Trophoblast cell (in vitro differentiated cells and primary cell): ENCODE data around the gene HOXD10.

ENCODE experiments used
- DNase-seq, 2 donors: peaks; one replicate each; pipeline ENCODE4 v3.0.0-alpha.2; 2016
- H2AFZ ChIP-seq: 2 replicates; pipeline ENCODE4 v1.6.1; 2013; ENCODE audit warnings: low read length, moderate library complexity, mild to moderate bottlenecking; ENCODE audit not compliant: insufficient read depth, poor library complexity
- H2AK5ac ChIP-seq: 2 replicates; pipeline ENCODE4 v1.6.1; 2013; ENCODE audit warnings: mild to moderate bottlenecking, low read length
- H2BK120ac ChIP-seq: 2 replicates; pipeline ENCODE4 v1.6.1; 2013; ENCODE audit warnings: low read length, mild to moderate bottlenecking, moderate library complexity; ENCODE audit not compliant: insufficient read depth, poor library complexity
- H2BK12ac ChIP-seq: 2 replicates; pipeline ENCODE4 v1.6.1; 2013; ENCODE audit warnings: mild to moderate bottlenecking, low read length, moderate library complexity
- H2BK5ac ChIP-seq: 2 replicates; pipeline ENCODE4 v1.6.1; 2013; ENCODE audit warnings: low read length, low read depth, moderate library complexity, mild to moderate bottlenecking; ENCODE audit not compliant: poor library complexity
- H3K14ac ChIP-seq: 2 replicates; pipeline ENCODE4 v1.6.1; 2013; ENCODE audit warnings: mild to moderate bottlenecking, low read length
- H3K18ac ChIP-seq: 2 replicates; pipeline ENCODE4 v1.6.1; 2013; ENCODE audit warnings: mild to moderate bottlenecking, low read length
- H3K23ac ChIP-seq: 2 replicates; pipeline ENCODE4 v1.6.1; 2013; ENCODE audit warnings: low read length
- H3K27ac ChIP-seq: 2 replicates; pipeline ENCODE4 v1.5.1; 2013; ENCODE audit warnings: low read depth, mild to moderate bottlenecking, inconsistent platforms, low read length, moderate library complexity
- H3K27me3 ChIP-seq: 2 replicates; pipeline ENCODE4 v1.6.1; 2013; ENCODE audit warnings: inconsistent platforms, mild to moderate bottlenecking, low read length, moderate library complexity; ENCODE audit not compliant: insufficient read depth
- H3K36me3 ChIP-seq, 2 experiments: 1 replicate in 1 of 2; 2 replicates in 1 of 2; pipeline ENCODE4 v1.6.1; 2013; ENCODE audit warnings: low read length in 2 of 2, mild to moderate bottlenecking in 2 of 2, moderate library complexity in 1 of 2; ENCODE audit not compliant: insufficient read depth in 2 of 2, control insufficient read depth in 1 of 2
- H3K4ac ChIP-seq: 2 replicates; pipeline ENCODE4 v1.6.1; 2013; ENCODE audit warnings: low read depth, mild to moderate bottlenecking, low read length, moderate library complexity
- H3K4me1 ChIP-seq, 2 experiments: 1 replicate in 1 of 2; 2 replicates in 1 of 2; pipeline ENCODE4 v1.6.1; 2013; ENCODE audit warnings: low read length in 2 of 2, mild to moderate bottlenecking in 2 of 2, moderate library complexity in 1 of 2; ENCODE audit not compliant: insufficient read depth in 2 of 2, control insufficient read depth in 1 of 2
- H3K4me2 ChIP-seq: 2 replicates; pipeline ENCODE4 v1.6.1; 2013; ENCODE audit warnings: inconsistent platforms, mild to moderate bottlenecking, low read length, moderate library complexity
- H3K4me3 ChIP-seq: 2 replicates; pipeline ENCODE4 v1.5.1; 2013; ENCODE audit warnings: mild to moderate bottlenecking, low read depth, low read length, inconsistent platforms
- H3K79me1 ChIP-seq: one replicate; pipeline ENCODE4 v1.6.1; 2013; ENCODE audit warnings: low read length
- H3K79me2 ChIP-seq: 2 replicates; pipeline ENCODE4 v1.6.1; 2013; ENCODE audit warnings: low read length, mild to moderate bottlenecking; ENCODE audit not compliant: control insufficient read depth, insufficient read depth, poor library complexity
- H3K9ac ChIP-seq: 2 replicates; pipeline ENCODE4 v1.6.1; 2013; ENCODE audit warnings: mild to moderate bottlenecking, low read length
- H3K9me3 ChIP-seq: 2 replicates; pipeline ENCODE4 v1.6.1; 2013; ENCODE audit warnings: low read depth, mild to moderate bottlenecking, control low read depth, inconsistent platforms, low read length; ENCODE audit not compliant: insufficient read depth
- H4K12ac ChIP-seq: 2 replicates; pipeline ENCODE4 v1.6.1; 2013; ENCODE audit warnings: low read depth, mild to moderate bottlenecking, low read length, moderate library complexity
- H4K8ac ChIP-seq: 2 replicates; pipeline ENCODE4 v1.6.1; 2013; ENCODE audit warnings: low read depth, mild to moderate bottlenecking, low read length, moderate library complexity
- H4K91ac ChIP-seq: one replicate; pipeline ENCODE4 v1.6.1; 2013; ENCODE audit warnings: low read depth, mild to moderate bottlenecking, low read length, moderate library complexity
- WGBS: extraction: QIAGEN DNeasy Blood & Tissue Kit; methylation state at CpG from one replicate; pipeline ENCODE4 v1.1.7; 2013; ENCODE audit warnings: missing lambda C conversion rate; ENCODE audit not compliant: insufficient read length, insufficient coverage; ENCODE audit errors: extremely low coverage; 5-methylcytosine and 5-hydroxymethylcytosine counted together

HOXD10 gene

DNA sequence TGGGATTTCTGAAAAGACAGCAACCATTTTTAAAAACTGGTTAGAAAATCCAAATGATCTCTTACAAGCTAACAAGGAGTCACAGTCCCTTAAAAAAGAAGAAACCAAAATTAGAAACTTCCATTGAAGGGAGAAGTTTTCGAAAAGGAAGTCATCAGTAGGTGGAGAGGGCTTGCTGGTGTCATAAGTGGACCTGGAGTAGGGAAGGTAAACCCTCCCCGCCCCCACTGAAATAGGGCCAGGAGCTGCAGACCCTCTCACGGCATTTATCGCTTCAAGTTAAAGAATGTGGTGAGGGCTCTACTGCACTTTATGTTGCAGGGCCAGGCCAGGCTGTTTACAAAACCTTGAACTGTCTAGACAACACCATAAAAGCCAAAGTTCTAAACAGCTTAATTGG, 6.6 kb upstream of the HOXD10 start:
- peaks cover 7% of the 10 kb centered on the region in 2 experiments for H3K4me1 ChIP-seq
- no peaks in the 10 kb centered on the region for H3K36me3 ChIP-seq
- no peaks in the 10 kb centered on the region for H3K79me2 ChIP-seq
- H3K23ac ChIP-seq = no peak overlapping the region
- H3K18ac ChIP-seq = no peak overlapping the region
- no peak overlapping the region for H4K91ac ChIP-seq
- H3K9me3 ChIP-seq = peaks cover 15% of the 10 kb centered on the region
- no peak overlapping the region for H4K12ac ChIP-seq
- no peak overlapping the region for H3K9ac ChIP-seq
- H3K27me3 ChIP-seq = peaks cover 81% of the 10 kb centered on the region
- no peak overlapping the region for H3K27ac ChIP-seq
- H4K8ac ChIP-seq = no peak overlapping the region
- DNase-seq = no peak
- H2BK120ac ChIP-seq = no peak overlapping the region
- no peak overlapping the region for H2BK5ac ChIP-seq
- H3K79me1 ChIP-seq = no peaks in the 10 kb centered on the region
- H2AFZ ChIP-seq = no peak overlapping the region
- H3K4me3 ChIP-seq = no peak overlapping the region
- no peak overlapping the region for H3K14ac ChIP-seq
- no peak overlapping the region for H2BK12ac ChIP-seq
- H3K4ac ChIP-seq = no peak overlapping the region
- H2AK5ac ChIP-seq = no peak overlapping the region
- WGBS = no CpG with 5 or more reads among the region's 4 CpGs
- no peak overlapping the region for H3K4me2 ChIP-seq

DNA sequence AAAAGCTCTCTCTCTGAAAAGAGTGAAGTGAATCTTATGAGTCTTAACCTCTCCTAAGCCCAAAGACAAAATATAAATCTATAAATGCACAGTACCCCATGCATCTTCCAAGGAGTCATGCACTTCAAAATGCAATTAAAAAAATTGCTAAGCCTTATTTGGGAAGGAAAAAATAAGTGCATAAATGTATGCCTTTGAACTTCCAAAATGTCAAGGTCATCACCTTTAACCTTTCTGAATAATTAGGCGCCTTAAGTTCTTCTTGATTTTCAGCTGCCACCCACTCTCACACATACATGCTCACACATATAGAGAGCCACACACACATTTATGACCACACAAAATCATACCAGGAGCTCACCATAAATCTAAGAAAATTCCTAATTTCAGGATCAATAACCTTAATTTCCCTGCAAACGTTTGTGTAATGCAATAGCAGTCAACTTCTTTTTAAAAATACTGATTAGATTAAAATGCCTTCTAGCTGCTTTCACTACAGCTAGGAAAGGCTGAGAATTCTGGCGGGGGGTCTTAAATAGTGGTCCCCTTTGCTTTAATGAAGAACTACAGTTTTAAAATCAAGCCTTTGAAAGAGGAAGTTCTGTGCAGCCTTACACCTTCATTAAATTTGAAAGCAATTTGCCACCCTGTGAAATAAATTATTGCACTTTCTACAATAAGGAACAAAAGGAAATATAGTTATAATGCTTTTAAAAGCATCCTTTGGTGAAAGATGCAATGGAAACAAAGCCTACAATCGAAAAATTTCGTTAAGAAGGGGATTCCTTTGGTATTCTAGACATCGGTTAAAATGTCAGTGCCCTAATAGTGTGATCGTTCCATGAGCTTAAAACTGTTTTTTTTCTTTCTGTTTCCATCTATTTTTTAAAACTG, 5.9 kb upstream of the HOXD10 start:
- Histone ChIP-seq H3K79me2 (no peaks in the 10 kb centered on the region), H3K4me3 (no peak overlapping the region), H4K12ac (no peak overlapping the region), H3K4ac (no peak overlapping the region), H3K9ac (no peak overlapping the region), H4K91ac (no peak overlapping the region), H2BK5ac (no peak overlapping the region), H2AK5ac (no peak overlapping the region), H2BK120ac (no peak overlapping the region), H2BK12ac (no peak overlapping the region), H3K4me2 (no peak overlapping the region), H3K23ac (no peak overlapping the region), H3K27me3 (peaks cover 77% of the 10 kb centered on the region), H3K4me1 (peaks cover 7% of the 10 kb centered on the region in 2 experiments), H3K27ac (no peak overlapping the region), H3K14ac (no peak overlapping the region), H3K79me1 (no peaks in the 10 kb centered on the region), H4K8ac (no peak overlapping the region), H3K18ac (no peak overlapping the region), H3K9me3 (peaks cover 13% of the 10 kb centered on the region), H2AFZ (no peak overlapping the region), H3K36me3 (no peaks in the 10 kb centered on the region)
- WGBS = no CpG with 5 or more reads among the region's 7 CpGs
- no peak for DNase-seq

DNA sequence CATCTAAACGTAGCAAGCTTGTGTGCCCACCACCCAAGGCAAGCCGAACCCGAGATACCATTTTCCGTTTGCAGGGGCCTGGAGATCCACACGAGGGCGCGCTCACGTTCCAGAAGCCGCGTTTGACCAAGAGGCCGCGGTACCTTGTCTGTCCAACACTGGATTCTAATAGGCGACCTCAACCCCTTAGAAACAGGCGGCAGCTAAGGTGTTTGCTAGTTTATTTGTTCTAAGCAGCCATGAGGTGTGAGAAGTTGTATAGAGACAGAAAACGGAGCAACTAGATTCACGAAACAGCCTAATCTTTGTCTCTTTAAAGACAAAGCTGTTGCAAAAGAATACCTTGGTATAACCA, 5.3 kb upstream of the HOXD10 start:
- H4K12ac ChIP-seq = no peak overlapping the region
- no peak overlapping the region for H2BK5ac ChIP-seq
- H3K9ac ChIP-seq = no peak overlapping the region
- no peak overlapping the region for H2AFZ ChIP-seq
- no peaks in the 10 kb centered on the region for H3K79me2 ChIP-seq
- WGBS = no CpG with 5 or more reads among the region's 16 CpGs
- H3K36me3 ChIP-seq = no peaks in the 10 kb centered on the region
- DNase-seq = peak; percentile 27 to 56
- H3K4me1 ChIP-seq = peaks cover 7% of the 10 kb centered on the region in 2 experiments
- H3K14ac ChIP-seq = no peak overlapping the region
- H3K79me1 ChIP-seq = no peaks in the 10 kb centered on the region
- H3K23ac ChIP-seq = no peak overlapping the region
- H3K9me3 ChIP-seq = peaks cover 16% of the 10 kb centered on the region
- H4K91ac ChIP-seq = no peak overlapping the region
- H4K8ac ChIP-seq = no peak overlapping the region
- H2AK5ac ChIP-seq = no peak overlapping the region
- H3K4me2 ChIP-seq = no peak overlapping the region
- no peak overlapping the region for H3K4me3 ChIP-seq
- no peak overlapping the region for H3K27ac ChIP-seq
- no peak overlapping the region for H2BK12ac ChIP-seq
- no peak overlapping the region for H3K4ac ChIP-seq
- H2BK120ac ChIP-seq = no peak overlapping the region
- H3K18ac ChIP-seq = no peak overlapping the region
- H3K27me3 ChIP-seq = peaks cover 77% of the 10 kb centered on the region

DNA sequence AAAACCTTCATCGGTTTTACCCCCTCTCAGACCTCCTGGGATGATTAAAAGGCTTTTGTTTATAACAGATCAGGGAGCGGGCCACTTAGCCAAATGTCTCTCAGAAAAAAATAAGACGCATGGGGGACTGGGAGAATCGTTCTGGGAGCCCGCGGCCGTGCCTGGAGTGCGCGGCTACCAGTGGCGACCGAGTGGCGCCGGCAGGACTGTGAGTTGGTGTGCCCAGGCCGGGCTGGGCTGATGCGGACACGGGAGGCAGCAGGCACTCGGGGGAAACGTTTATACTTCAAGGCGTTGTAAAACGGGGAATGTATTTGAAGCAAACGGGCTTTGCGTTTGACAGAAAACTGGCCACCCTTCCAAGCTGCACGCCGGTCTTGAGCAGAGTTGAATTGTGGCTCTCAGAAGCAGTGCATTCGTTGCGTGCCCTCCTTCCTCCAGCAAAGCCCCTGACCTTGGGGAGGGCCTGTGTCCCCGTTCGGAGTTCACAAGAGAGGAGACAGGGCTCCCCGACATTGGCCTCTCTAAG, 4.7 kb upstream of the HOXD10 start:
- H2AFZ ChIP-seq = no peak overlapping the region
- peaks cover 4 to 5% of the 10 kb centered on the region in 2 experiments for H3K4me1 ChIP-seq
- no peak overlapping the region for H4K12ac ChIP-seq
- no peaks in the 10 kb centered on the region for H3K36me3 ChIP-seq
- H3K14ac ChIP-seq = no peak overlapping the region
- H3K4ac ChIP-seq = no peak overlapping the region
- H3K79me2 ChIP-seq = no peaks in the 10 kb centered on the region
- no peak overlapping the region for H3K23ac ChIP-seq
- no peaks in the 10 kb centered on the region for H3K79me1 ChIP-seq
- no peak overlapping the region for H2BK12ac ChIP-seq
- no peak overlapping the region for H2AK5ac ChIP-seq
- no peak overlapping the region for H2BK5ac ChIP-seq
- DNase-seq = no peak
- H3K4me3 ChIP-seq = no peak overlapping the region
- H4K8ac ChIP-seq = no peak overlapping the region
- H3K4me2 ChIP-seq = no peak overlapping the region
- WGBS = no CpG with 5 or more reads among the region's 29 CpGs
- peaks cover 77% of the 10 kb centered on the region for H3K27me3 ChIP-seq
- no peak overlapping the region for H3K18ac ChIP-seq
- H3K27ac ChIP-seq = no peak overlapping the region
- H4K91ac ChIP-seq = no peak overlapping the region
- H3K9me3 ChIP-seq = peaks cover 18% of the 10 kb centered on the region
- H3K9ac ChIP-seq = no peak overlapping the region
- no peak overlapping the region for H2BK120ac ChIP-seq
